Measurements from ENCODE around the gene CRYBG1.

Gene CRYBG1

GRCh38 chr6:106450653-106451052 lies 90.1 kb downstream of the CRYBG1 start:
- ATAC-seq (no peak), DNase-seq (no peak)
- Mint-ChIP-seq H3K36me3 (ENCODE audit: low read depth) (no peaks in the 10 kb centered on the region), H3K27me3 (no peaks in the 10 kb centered on the region), H3K27ac (no peak overlapping the region), H3K9me3 (no peaks in the 10 kb centered on the region), H3K4me3 (no peak overlapping the region), H3K4me1 (peaks cover 13% of the 10 kb centered on the region)

- DNase-seq (no peak), ATAC-seq (no peak)
- no peak overlapping the region for H3K27ac Mint-ChIP-seq
- H3K4me1 Mint-ChIP-seq, result peaks cover 13% of the 10 kb centered on the region
- H3K4me3 Mint-ChIP-seq, result no peak overlapping the region
- no peaks in the 10 kb centered on the region for H3K27me3 Mint-ChIP-seq
- H3K9me3 Mint-ChIP-seq, result no peaks in the 10 kb centered on the region
- no peaks in the 10 kb centered on the region for H3K36me3 Mint-ChIP-seq (ENCODE audit: low read depth)
These were observed 90.9 kb downstream of the CRYBG1 start for GRCh38 chr6:106451439-106451838.

- Mint-ChIP-seq H3K4me1 (peaks cover 11% of the 10 kb centered on the region), H3K27ac (no peak overlapping the region), H3K4me3 (no peak overlapping the region), H3K9me3 (no peaks in the 10 kb centered on the region), H3K27me3 (no peaks in the 10 kb centered on the region), H3K36me3 (ENCODE audit: low read depth) (no peaks in the 10 kb centered on the region)
- ATAC-seq, result no peak
- DNase-seq, result no peak
These were observed 92.1 kb downstream of the CRYBG1 start for GRCh38 chr6:106452628-106453027.

GRCh38 chr6:106453756-106454367 lies 93.3 kb downstream of the CRYBG1 start:
- Mint-ChIP-seq H3K9me3 (no peaks in the 10 kb centered on the region), H3K36me3 (ENCODE audit: low read depth) (no peaks in the 10 kb centered on the region), H3K27ac (no peak overlapping the region), H3K4me3 (no peak overlapping the region), H3K27me3 (no peaks in the 10 kb centered on the region), H3K4me1 (no peaks in the 10 kb centered on the region)
- no peak for DNase-seq
- no peak for ATAC-seq

- Mint-ChIP-seq H3K27ac (no peak overlapping the region), H3K27me3 (no peaks in the 10 kb centered on the region), H3K4me3 (no peak overlapping the region), H3K36me3 (ENCODE audit: low read depth) (no peaks in the 10 kb centered on the region), H3K4me1 (no peaks in the 10 kb centered on the region), H3K9me3 (no peaks in the 10 kb centered on the region)
- DNase-seq, result no peak
- ATAC-seq, result no peak
These were observed 96.2 kb downstream of the CRYBG1 start for GRCh38 chr6:106456756-106457155.

- H3K4me1 Mint-ChIP-seq, result no peaks in the 10 kb centered on the region
- no peak overlapping the region for H3K4me3 Mint-ChIP-seq
- ATAC-seq (no peak), DNase-seq (no peak)
- H3K36me3 Mint-ChIP-seq (ENCODE audit: low read depth), result no peaks in the 10 kb centered on the region
- H3K27ac Mint-ChIP-seq, result no peak overlapping the region
- no peaks in the 10 kb centered on the region for H3K27me3 Mint-ChIP-seq
- no peaks in the 10 kb centered on the region for H3K9me3 Mint-ChIP-seq
These were observed 97.8 kb downstream of the CRYBG1 start for GRCh38 chr6:106458021-106458986.

- no peaks in the 10 kb centered on the region for H3K9me3 Mint-ChIP-seq
- no peaks in the 10 kb centered on the region for H3K36me3 Mint-ChIP-seq (ENCODE audit: low read depth)
- H3K27ac Mint-ChIP-seq, result no peak overlapping the region
- H3K27me3 Mint-ChIP-seq, result no peaks in the 10 kb centered on the region
- ATAC-seq, result no peak
- no peak for DNase-seq
- no peaks in the 10 kb centered on the region for H3K4me1 Mint-ChIP-seq
- no peak overlapping the region for H3K4me3 Mint-ChIP-seq
These were observed 100.0 kb downstream of the CRYBG1 start for GRCh38 chr6:106460481-106460880.

GRCh38 chr6:106461084-106461483 lies 100.6 kb downstream of the CRYBG1 start:
- no peak for DNase-seq
- ATAC-seq, result no peak
- no peaks in the 10 kb centered on the region for H3K36me3 Mint-ChIP-seq (ENCODE audit: low read depth)
- no peaks in the 10 kb centered on the region for H3K4me1 Mint-ChIP-seq
- H3K27ac Mint-ChIP-seq, result no peak overlapping the region
- no peak overlapping the region for H3K4me3 Mint-ChIP-seq
- no peaks in the 10 kb centered on the region for H3K27me3 Mint-ChIP-seq
- no peaks in the 10 kb centered on the region for H3K9me3 Mint-ChIP-seq

- Mint-ChIP-seq H3K9me3 (no peaks in the 10 kb centered on the region), H3K4me3 (no peak overlapping the region), H3K36me3 (ENCODE audit: low read depth) (no peaks in the 10 kb centered on the region), H3K27ac (no peak overlapping the region), H3K27me3 (peaks cover 5% of the 10 kb centered on the region), H3K4me1 (no peaks in the 10 kb centered on the region)
- ATAC-seq (no peak), DNase-seq (no peak)
These were observed 102.5 kb downstream of the CRYBG1 start for GRCh38 chr6:106462923-106463557.

- H3K27ac Mint-ChIP-seq, result no peak overlapping the region
- H3K4me1 Mint-ChIP-seq, result no peaks in the 10 kb centered on the region
- H3K9me3 Mint-ChIP-seq, result no peaks in the 10 kb centered on the region
- no peak overlapping the region for H3K4me3 Mint-ChIP-seq
- no peaks in the 10 kb centered on the region for H3K36me3 Mint-ChIP-seq (ENCODE audit: low read depth)
- DNase-seq (no peak), ATAC-seq (no peak)
- H3K27me3 Mint-ChIP-seq, result peaks cover 5% of the 10 kb centered on the region
These were observed 105.7 kb downstream of the CRYBG1 start for GRCh38 chr6:106466211-106466610.

GRCh38 chr6:106468935-106469334 lies 108.4 kb downstream of the CRYBG1 start:
- Mint-ChIP-seq H3K36me3 (ENCODE audit: low read depth) (no peaks in the 10 kb centered on the region), H3K4me3 (no peak overlapping the region), H3K27me3 (peaks cover 5% of the 10 kb centered on the region), H3K27ac (no peak overlapping the region), H3K9me3 (no peaks in the 10 kb centered on the region), H3K4me1 (no peaks in the 10 kb centered on the region)
- DNase-seq (no peak), ATAC-seq (no peak)

- Mint-ChIP-seq H3K4me3 (no peak overlapping the region), H3K27me3 (peaks cover 5% of the 10 kb centered on the region), H3K9me3 (no peaks in the 10 kb centered on the region), H3K27ac (no peak overlapping the region), H3K4me1 (no peaks in the 10 kb centered on the region), H3K36me3 (ENCODE audit: low read depth) (no peaks in the 10 kb centered on the region)
- DNase-seq, result no peak
- ATAC-seq, result no peak
These were observed 109.4 kb downstream of the CRYBG1 start for GRCh38 chr6:106469882-106470281.

GRCh38 chr6:106470316-106470715 lies 109.8 kb downstream of the CRYBG1 start:
- DNase-seq (no peak), ATAC-seq (no peak)
- Mint-ChIP-seq H3K27ac (no peak overlapping the region), H3K36me3 (ENCODE audit: low read depth) (no peaks in the 10 kb centered on the region), H3K9me3 (no peaks in the 10 kb centered on the region), H3K27me3 (peaks cover 5% of the 10 kb centered on the region), H3K4me1 (no peaks in the 10 kb centered on the region), H3K4me3 (no peak overlapping the region)

GRCh38 chr6:106470811-106471210 lies 110.3 kb downstream of the CRYBG1 start:
- DNase-seq (no peak), ATAC-seq (no peak)
- Mint-ChIP-seq H3K4me3 (no peak overlapping the region), H3K4me1 (no peaks in the 10 kb centered on the region), H3K9me3 (no peaks in the 10 kb centered on the region), H3K27me3 (peaks cover 5% of the 10 kb centered on the region), H3K36me3 (ENCODE audit: low read depth) (no peaks in the 10 kb centered on the region), H3K27ac (no peak overlapping the region)

- Mint-ChIP-seq H3K36me3 (ENCODE audit: low read depth) (no peaks in the 10 kb centered on the region), H3K4me3 (no peak overlapping the region), H3K9me3 (no peaks in the 10 kb centered on the region), H3K4me1 (peaks cover 12% of the 10 kb centered on the region), H3K27ac (no peak overlapping the region), H3K27me3 (no peaks in the 10 kb centered on the region)
- DNase-seq (no peak), ATAC-seq (peak; percentile 57)
These were observed 113.3 kb downstream of the CRYBG1 start for GRCh38 chr6:106473812-106474211.
